ENCODE data around the gene HYPK.

HYPK gene

GRCh38 chr15:43851251-43851650 lies 50.9 kb downstream of the HYPK start:
- no peak for DNase-seq (ENCODE audit: low spot score)

- no peak for DNase-seq (ENCODE audit: low spot score)
These were observed 52.2 kb downstream of the HYPK start for GRCh38 chr15:43852607-43853006.

All from D341Med (cell line).